Activated CD8-positive, alpha-beta memory T cell treated with anti-CD3 and anti-CD28 coated beads for 1 hour (primary cell): ENCODE data around the gene CRISP3.

Experiments
- DNase-seq, 2 donors: peaks; one replicate each; pipeline ENCODE4 v3.0.0-alpha.2; 2020; ENCODE audit warnings: low read depth in 1 of 2; ENCODE audit errors: extremely low read depth in 1 of 2

Gene CRISP3

DNA sequence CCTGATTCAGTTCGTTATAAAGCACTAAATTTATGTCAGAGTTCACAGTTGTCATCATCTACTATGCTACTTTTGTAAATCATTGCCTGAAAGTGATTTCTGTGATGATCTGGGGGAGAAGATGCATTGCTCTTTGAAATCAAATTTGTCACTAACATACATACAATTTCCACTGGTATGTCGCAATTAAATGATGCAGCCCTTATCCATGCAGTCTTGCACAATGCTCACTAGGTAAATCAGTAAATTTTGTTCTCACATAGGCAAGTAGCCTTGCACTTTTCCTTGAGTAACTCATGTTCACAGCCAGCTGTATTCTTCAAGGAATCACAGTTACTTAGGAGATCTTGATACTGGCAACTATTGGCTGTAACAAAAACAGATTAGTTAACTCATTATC is 51.7 kb downstream of the CRISP3 start:
- no peak for DNase-seq
